Heart right ventricle (tissue), 12 donors: Measurements from ENCODE around the gene RBBP4. TPM values are rescaled to one million over a fixed set of nuclear protein-coding genes. Genes with fewer than 3 reads are reported as not detected.

Experiments used
- polyA plus RNA-seq, 2 donors: library from polyadenylated mRNA; stranded (reverse); fragments of 200-250 nt; gene quantifications; one replicate each; pipeline ENCODE4 v1.2.3, GENCODE V29; 2013
- total RNA-seq, 10 donors: library from RNA; stranded (reverse); fragmentation: NEBNext Ultra II Directional in 3 of 10; extraction: Animal tissue kit (Norgen Biotek cat#: 25700) in 3 of 10; gene quantifications; one replicate each; pipeline versions ENCODE4 v1.2.1 to v1.2.4, GENCODE V29; 2021 to 2023
- donor health status: ischemic (EF 13 %, LVEDD 7.1; RV severe dilation, severe dysfunction).
- donor health status: healthy with polysubstance abuse.
- donor health status: DM: no; HTN: yes; CAD: no.
- donor health status: DM: no; HTN: no; CAD: no.
- donor health status: ischemic (EF 25% LVEDD 6.9; RV normal size, moderate dysfunction).
- donor health status: ischemic (EF 25% LVEDD 5.7; RV mildly dilated, moderate dysfunction).
- donor health status: healthy.
- donor health status: nonischemic (EF 11% LVEDD 7.7; RV severe dilation, severe dysfunction).
- donor health status: DM: yes; HTN: yes; CAD: no.
- donor health status: PGD.
- donor health status: ischemic (EF 29% LVEDD 5.4; RV normal size, mild dysfunction).
- donor health status: nonischemic (EF 23%, LVEDD 6.1; RV moderate dilation, normal function).

Gene RBBP4
- total and polyA plus RNA-seq, 12 donors = 17.9 to 119 (median 109) TPM

Other genes starting within 250 kb of the RBBP4 start
- under 1 TPM in 5 of 10 donors, not detected in 5; 0.02 to 0.04 (median 0.02) TPM for gene ZBTB8B, start 186.1 kb upstream of the RBBP4 start, total RNA-seq
- gene ZBTB8B, start 186.1 kb upstream of the RBBP4 start, polyA plus RNA-seq = under 1 TPM in 1 of 2 donors, not detected in 1; under 0.01 TPM
- 1 to 10 TPM; 2.7 to 3.8 (median 3.1) TPM for gene ZBTB8A, start 111.8 kb upstream of the RBBP4 start, total RNA-seq
- 1 to 10 TPM; 1.7 to 1.8 TPM for gene ZBTB8A, start 111.8 kb upstream of the RBBP4 start, polyA plus RNA-seq
- 10 to 100 TPM; 27.5 to 45.1 (median 32.6) TPM for gene ZBTB8OS, start 658 bp upstream of the RBBP4 start, total RNA-seq
- 10 to 100 TPM; 54.7 to 65.0 TPM for gene ZBTB8OS, start 658 bp upstream of the RBBP4 start, polyA plus RNA-seq
- 10 to 100 TPM in 9 of 10 donors, 1 to 10 TPM in 1; 9.9 to 27.8 (median 17.7) TPM for gene SYNC, start 51.6 kb downstream of the RBBP4 start, total RNA-seq
- 10 to 100 TPM in 1 of 2 donors, 1 to 10 TPM in 1; 2.7 to 10.5 TPM for gene SYNC, start 51.6 kb downstream of the RBBP4 start, polyA plus RNA-seq
- gene YARS1, start 166.2 kb downstream of the RBBP4 start, total RNA-seq = 10 to 100 TPM; 26.2 to 48.5 (median 31.0) TPM
- gene YARS1, start 166.2 kb downstream of the RBBP4 start, polyA plus RNA-seq = 10 to 100 TPM; 20.5 to 48.5 TPM
- 10 to 100 TPM in 8 of 10 donors, 1 to 10 TPM in 2; 9.2 to 18.0 (median 11.5) TPM for gene S100PBP, start 166.4 kb downstream of the RBBP4 start, total RNA-seq
- gene S100PBP, start 166.4 kb downstream of the RBBP4 start, polyA plus RNA-seq = 10 to 100 TPM in 1 of 2 donors, 1 to 10 TPM in 1; 3.7 to 19.2 TPM
- gene FNDC5, start 219.7 kb downstream of the RBBP4 start, total RNA-seq = 100 to 1,000 TPM in 2 of 10 donors, 10 to 100 TPM in 8; 44.7 to 130 (median 73.5) TPM
- gene FNDC5, start 219.7 kb downstream of the RBBP4 start, polyA plus RNA-seq = 10 to 100 TPM; 12.4 to 75.1 TPM
- not detected for gene HPCA, start 235.3 kb downstream of the RBBP4 start, total RNA-seq
- not detected for gene HPCA, start 235.3 kb downstream of the RBBP4 start, polyA plus RNA-seq